Fibroblast of skin of back (primary cell): ENCODE measurements around the gene STX7.

Experiments
- DNase-seq: peaks from one replicate; pipeline ENCODE4 v3.0.0-alpha.2; 2013

STX7 gene

GRCh38 chr6:132476688-132477087, 36.2 kb downstream of the STX7 start:
- DNase-seq, result no peak

DNA sequence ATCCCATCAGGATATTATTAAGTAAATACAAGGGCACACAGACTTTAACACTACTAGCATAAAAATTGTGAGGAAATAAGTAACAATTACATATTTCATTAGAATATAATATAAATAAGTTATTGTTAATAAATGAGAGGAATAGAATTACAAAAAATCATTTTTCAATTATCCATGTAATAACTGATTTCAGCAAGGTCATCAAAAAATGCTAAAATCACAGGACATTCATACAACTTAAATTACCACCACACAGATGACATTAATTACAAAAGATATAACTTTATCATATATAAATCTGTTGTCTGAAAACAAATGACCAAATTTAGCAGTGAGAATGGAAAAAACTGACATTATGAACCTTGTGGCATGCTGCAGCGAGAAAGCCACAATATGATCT, 37.0 kb downstream of the STX7 start:
- DNase-seq, result no peak

DNA sequence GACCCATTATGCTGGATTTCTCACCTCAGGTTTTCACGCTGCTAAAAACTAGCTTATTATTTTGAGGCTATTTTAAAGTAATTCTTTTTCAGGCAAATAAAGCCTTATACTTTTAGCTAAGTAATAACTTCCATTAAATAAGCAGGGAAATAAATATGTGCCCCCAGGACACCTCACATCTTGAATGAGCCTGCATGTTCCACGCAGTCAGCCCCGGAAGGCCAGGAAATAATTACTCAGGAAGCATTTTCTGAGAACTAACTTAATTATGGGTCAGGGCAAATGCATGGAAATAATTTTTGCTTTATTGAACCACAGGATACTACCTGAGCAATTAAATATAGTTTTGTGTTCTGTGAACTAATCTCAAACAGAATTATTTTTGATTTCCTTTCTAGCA, 41.1 kb downstream of the STX7 start:
- no peak for DNase-seq

DNA sequence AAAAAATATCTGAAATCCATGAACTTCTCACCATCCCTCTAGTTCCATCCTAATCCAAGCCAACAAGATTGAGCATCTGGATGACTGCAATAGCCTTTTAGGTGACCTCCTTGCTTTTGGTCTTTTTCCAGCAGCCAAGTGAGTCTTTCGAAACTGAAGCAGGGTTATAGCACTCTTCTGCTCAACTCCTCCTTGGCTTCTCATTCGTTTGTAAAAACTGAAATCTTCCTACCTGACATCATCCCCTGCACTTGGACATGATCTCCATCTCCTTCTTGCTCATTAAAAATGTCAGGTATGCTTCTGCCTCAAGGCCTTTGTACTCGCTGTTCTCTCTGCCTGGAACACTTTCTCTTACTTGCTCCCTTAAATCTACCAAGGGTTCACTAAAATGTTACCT, 46.0 kb downstream of the STX7 start:
- DNase-seq, result no peak

GRCh38 chr6:132465530-132466485, 47.1 kb downstream of the STX7 start:
- no peak for DNase-seq

DNA sequence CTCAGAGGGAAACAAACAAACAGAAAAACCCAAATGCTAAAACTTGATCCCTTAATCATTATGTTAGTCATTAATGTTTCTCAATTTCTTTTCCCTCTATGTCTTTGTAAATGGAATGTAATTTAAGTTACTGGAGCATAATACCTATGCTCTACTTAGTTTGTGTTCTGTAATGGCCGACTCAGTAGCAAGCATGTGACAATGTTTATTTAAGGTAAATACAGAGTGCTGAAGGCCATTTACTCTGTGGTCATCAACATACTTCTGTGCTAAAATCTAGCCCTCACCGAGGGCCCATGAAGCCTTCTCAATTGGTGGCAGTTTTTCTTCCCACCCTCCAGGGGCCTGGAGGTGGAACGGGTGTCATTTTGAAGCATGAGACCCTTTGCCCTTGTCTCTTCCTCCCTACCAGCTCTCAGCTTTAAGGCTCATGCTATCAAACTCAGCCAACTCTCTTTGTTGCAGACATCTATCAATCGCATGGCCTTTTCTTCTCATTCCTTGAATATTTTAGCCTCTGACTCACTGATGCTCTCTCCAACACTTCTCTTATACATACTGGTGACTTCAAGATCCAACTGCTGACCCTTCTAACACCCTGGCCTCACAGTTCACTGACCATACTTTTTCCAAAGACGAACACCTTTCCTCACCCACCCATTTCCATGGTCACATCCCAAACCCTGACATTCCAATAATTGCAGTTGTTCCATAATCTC, 48.2 kb downstream of the STX7 start:
- DNase-seq, result peak; percentile 37

DNA sequence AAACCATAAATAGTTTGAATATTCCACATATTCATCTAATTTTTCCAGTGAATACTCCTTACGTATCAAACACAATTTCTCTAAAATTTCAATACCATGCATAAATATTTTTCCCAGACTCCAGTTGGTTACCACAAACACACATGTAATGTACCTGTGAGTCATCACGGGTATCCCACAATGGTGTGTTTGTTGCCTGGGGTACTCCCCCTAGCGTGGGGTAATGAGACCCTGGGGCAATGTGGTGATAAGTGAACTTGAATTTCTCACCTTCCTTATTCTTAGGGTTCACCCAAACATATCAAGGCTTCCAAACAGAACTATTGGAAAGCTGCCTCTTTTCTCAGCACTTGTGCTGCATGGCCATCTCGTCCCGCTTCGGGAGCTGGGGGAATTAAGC, 51.0 kb downstream of the STX7 start:
- DNase-seq, result no peak

DNA sequence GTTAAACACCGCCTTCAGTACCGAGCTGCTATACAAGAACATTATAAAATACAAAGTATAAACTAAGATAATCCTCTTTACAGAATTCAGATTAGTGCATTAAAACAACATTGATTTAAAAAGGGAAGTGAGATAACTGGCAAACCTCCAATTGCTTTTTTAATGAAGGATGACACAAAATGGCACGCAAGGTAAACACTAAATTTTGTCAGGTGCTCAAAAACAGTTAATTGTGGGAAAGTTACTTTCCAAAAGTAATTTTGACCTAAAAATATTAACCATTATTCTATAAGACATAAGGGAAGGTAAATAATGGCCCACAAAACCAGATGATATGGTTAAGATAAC, 53.3 kb downstream of the STX7 start:
- DNase-seq, result no peak

DNA sequence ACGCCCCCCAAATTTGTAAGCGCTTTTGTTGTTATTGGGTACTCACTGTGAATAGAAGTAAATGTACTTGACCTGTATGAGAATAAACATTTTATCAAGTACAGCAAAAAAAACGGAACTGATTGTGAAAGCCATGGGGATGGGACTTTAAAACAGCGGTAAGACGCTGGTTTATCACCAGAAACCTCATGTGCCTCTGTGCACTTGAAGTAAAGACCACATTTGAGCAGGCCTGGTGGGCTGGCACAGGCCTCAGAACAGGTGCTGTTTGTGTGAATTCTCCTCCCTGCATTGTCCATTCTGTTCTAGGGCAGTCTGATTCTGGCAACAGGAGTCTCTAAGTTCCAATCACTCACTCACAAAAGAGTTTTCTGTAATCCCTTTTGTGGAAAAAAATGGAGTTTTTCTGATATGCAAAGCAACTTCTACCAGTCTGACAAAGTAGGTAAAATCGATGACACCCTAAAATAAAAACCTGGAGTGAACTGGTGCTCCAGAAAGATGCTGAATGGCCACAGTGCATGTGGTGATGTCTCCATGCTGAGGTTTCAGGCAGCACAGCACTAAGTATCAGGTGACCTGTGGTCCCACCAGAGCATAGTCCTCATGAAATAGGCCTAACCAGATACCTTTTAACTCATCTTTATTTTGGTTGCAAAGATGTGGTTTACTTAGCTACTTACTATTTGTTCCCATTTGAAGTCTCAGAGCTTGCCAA, 53.9 kb downstream of the STX7 start:
- DNase-seq, result no peak

- peak; percentile 11 for DNase-seq
These were observed 56.2 kb downstream of the STX7 start for GRCh38 chr6:132456700-132457143.

- no peak for DNase-seq
These were observed 66.1 kb downstream of the STX7 start for GRCh38 chr6:132446855-132447241.

DNA sequence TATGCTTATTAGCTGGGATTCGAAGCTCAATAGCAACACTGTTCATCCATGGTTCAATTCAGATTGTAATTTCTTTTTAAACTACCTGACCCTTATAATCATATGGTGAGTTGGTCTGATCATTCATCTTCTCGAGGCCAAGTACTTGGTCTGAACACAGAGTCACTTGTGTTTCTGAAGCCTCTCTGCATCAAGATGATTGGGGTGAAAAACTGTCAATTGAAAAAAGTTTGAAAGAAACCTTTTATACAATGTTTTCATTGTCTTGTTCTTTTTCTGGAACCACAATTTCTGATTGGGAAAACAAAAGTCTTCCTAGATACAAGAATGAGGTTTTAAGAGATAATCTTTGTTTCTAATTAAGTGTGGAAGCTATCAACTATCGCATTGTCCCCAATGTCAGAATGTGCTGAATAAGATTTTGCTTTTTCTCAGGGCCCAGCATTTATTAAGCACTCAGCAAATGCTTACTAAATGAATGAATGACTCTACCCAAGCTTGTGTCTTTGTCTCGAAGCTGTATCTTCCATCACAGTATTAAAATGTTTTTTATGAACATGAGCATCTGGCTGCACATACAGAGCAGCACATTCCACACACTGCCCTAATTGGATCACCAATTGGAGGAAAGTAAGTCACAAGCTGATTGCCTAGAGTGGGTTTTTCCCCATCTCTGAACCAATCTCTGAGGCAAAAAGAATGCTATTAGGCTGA, 66.6 kb downstream of the STX7 start:
- no peak for DNase-seq

GRCh38 chr6:132445201-132445951, 67.5 kb downstream of the STX7 start:
- peak; percentile 88 for DNase-seq

GRCh38 chr6:132443206-132443605, 69.7 kb downstream of the STX7 start:
- DNase-seq, result peak; percentile 33

DNA sequence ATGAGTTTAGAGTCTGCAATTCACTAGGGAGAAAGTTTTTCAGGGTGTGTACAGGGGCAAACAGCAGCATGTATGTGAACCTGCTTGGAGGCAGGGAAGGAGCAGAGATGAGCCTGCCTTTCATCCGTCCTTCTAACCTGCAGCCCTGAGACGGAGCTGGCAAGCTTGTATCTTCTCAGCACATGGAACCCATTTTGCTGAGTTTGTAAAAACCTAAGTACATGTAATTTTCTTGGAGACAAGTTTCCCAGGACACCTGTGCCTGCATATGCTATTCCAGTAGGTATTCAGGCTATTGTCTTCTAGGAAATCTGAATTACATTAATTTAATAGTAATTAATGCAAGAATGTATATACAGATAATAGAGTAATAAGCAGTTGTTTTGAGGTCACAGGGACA, 82.8 kb downstream of the STX7 start:
- no peak for DNase-seq

DNA sequence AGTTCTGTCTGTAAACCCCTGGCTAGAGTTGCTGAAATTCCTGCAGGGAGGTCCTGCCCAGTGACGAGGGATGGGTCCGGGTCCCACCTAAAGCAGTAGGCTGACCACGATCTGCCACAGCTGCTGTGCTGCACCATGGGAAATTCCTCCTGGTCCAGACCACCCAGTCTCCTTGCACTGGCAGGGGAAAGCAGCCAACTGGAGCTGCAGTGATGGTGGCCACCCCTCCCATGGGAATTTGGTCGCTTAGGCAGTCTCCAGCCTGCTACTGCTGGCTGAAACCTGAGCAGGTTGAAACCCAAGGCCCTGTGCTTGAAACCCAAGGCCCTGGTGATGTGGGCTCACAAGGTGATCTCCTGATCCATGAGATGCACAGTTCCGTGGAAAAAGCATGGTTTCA, 87.7 kb downstream of the STX7 start:
- DNase-seq, result no peak

DNA sequence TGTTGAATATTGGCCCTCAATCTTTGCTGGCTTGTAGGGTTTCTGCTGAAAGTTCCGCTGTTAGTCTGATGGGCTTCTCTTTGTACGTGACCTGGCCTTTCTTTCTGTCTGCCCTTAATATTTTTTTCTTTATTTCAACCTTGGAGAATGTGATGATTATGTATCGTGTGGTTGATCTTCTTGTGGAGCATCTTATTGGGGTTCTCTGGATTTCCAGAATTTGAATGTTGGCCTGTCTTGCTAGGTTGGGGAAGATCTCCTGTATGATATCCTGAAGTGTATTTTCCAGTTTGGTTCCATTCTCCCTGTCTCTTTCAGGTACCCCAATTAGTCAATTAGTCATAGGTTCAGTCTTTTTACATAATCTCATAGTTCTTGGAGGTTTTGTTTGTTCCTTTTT, 89.1 kb downstream of the STX7 start:
- no peak for DNase-seq

DNA sequence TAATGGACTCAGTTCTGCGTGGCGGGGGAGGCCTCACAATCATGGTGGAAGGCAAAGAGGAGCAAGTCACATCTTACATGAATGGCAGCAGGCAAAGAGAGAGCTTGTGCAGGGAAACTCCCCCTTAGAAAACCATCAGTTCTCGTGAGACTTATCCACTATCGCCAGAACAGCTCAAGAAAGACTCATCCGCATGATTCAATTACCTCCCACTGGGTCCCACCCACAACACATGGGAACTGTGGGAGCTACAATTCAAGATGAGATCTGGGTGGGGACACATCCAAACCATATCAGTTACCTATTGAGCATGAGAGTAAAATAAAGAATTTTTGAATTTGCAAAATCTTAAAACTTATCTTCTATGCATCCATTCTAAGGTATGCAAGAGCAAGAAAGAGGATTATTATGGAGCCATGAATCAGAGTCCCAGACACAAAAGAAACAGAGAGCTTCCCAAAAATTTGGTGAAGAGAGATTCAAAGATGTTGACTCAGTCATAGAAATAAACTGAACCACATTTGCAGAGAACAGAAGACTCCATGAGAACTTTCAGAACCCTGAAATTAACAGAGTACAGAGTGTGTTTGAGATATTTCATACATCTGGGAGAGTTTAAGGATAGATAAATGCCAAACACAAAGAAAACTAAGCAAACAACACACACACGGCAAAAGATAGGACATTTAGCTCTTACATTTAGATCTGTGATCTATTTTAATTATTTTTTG, 94.5 kb downstream of the STX7 start:
- DNase-seq, result no peak

DNA sequence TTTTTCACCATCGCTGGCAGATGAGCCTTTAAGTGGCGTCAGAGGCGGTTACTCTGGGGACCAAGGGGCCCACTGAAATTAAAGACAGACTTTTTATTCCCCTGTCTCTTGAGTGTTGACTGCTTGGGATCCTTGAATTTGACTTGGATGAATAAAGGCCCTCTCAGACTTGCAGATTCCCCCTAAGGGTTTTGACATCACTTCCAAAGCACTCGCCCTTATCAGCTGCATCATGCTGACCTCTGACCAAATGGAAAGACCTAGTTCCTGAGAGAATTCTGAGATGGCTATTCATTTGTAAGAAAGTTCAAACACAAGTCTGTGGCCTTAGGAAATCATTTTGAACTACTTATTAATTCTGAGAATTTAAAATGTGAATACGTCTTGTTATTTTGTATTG, 98.2 kb downstream of the STX7 start:
- no peak for DNase-seq

- DNase-seq, result no peak
These were observed 98.6 kb downstream of the STX7 start for GRCh38 chr6:132414322-132414721.

GRCh38 chr6:132413499-132413802, 99.5 kb downstream of the STX7 start:
- no peak for DNase-seq
